Stimulated activated CD8-positive, alpha-beta memory T cell treated with anti-CD3 and anti-CD28 coated beads, Interleukin-12 subunit alpha, Interleukin-12 subunit beta, amount 100 ng/mL, for 24 hours (primary cell): ENCODE measurements around the gene CRYBG2.
"Not testable (repeated sequence)": the region's sequence is repeated elsewhere in the genome, so short reads cannot be mapped to it uniquely, and the experiment has no call there.

ENCODE experiments used
- DNase-seq: peaks from one replicate; pipeline ENCODE4 v3.0.0-alpha.2; 2020; ENCODE audit errors: extremely low read depth

CRYBG2 gene

GRCh38 chr1:26318338-26319064 lies 35.4 kb downstream of the CRYBG2 start:
- DNase-seq: no peak

GRCh38 chr1:26317612-26318337 lies 36.2 kb downstream of the CRYBG2 start, which contains the start of gene CD52:
CD52 (plus strand) TSS chr1:26317958; CDS start chr1:26318018, 60 bp downstream.
- no peak for DNase-seq

GRCh38 chr1:26317146-26317545 lies 36.8 kb downstream of the CRYBG2 start:
- no peak for DNase-seq

- DNase-seq: no peak
Measured at GRCh38 chr1:26315874-26316850, 37.8 kb downstream of the CRYBG2 start.

- no peak for DNase-seq
Measured at GRCh38 chr1:26314501-26314900, 39.4 kb downstream of the CRYBG2 start.

GRCh38 chr1:26307966-26308899 lies 45.7 kb downstream of the CRYBG2 start:
- not testable (repeated sequence) for DNase-seq

GRCh38 chr1:26307363-26307781 lies 46.6 kb downstream of the CRYBG2 start:
- no peak for DNase-seq

- DNase-seq: peak; percentile 80
Measured at GRCh38 chr1:26306290-26307229, 47.4 kb downstream of the CRYBG2 start, which contains the start of gene UBXN11. UBXN11 (minus strand) TSS chr1:26306636; CDS start chr1:26302883, 3,753 bp downstream.

GRCh38 chr1:26305667-26306289 lies 48.2 kb downstream of the CRYBG2 start:
- DNase-seq: no peak

- no peak for DNase-seq
Measured at GRCh38 chr1:26302733-26303405, 51.1 kb downstream of the CRYBG2 start.

- DNase-seq: no peak
Measured at GRCh38 chr1:26300578-26301275, 53.2 kb downstream of the CRYBG2 start.

GRCh38 chr1:26297791-26298124 lies 56.2 kb downstream of the CRYBG2 start:
- DNase-seq: no peak

- no peak for DNase-seq
Measured at GRCh38 chr1:26297057-26297790, 56.7 kb downstream of the CRYBG2 start.

GRCh38 chr1:26296340-26297056 lies 57.4 kb downstream of the CRYBG2 start:
- no peak for DNase-seq

- DNase-seq: no peak
Measured at GRCh38 chr1:26295194-26296138, 58.5 kb downstream of the CRYBG2 start.
